ENCODE measurements around the gene NOL4L.

The NOL4L gene

GRCh38 chr20:32406701-32407100 lies 178.4 kb downstream of the NOL4L start:
- DNase-seq, result no peak

- no peak for DNase-seq
Observed at GRCh38 chr20:32404017-32404416, 181.1 kb downstream of the NOL4L start.

GRCh38 chr20:32400476-32400875 lies 184.7 kb downstream of the NOL4L start:
- DNase-seq, result no peak

- DNase-seq, result no peak
Observed at GRCh38 chr20:32397567-32398084, 187.5 kb downstream of the NOL4L start.

- DNase-seq, result no peak
Observed at GRCh38 chr20:32396646-32397160, 188.4 kb downstream of the NOL4L start.

GRCh38 chr20:32395066-32395465 lies 190.1 kb downstream of the NOL4L start:
- DNase-seq, result no peak

All from stimulated activated CD4-positive, alpha-beta T cell treated with anti-CD3 and anti-CD28 coated beads, Interleukin-15, amount 100 ng/mL, for 24 hours (primary cell).